HCT116 (cell line): Measurements from ENCODE around the gene TAF10. TPM values are rescaled to one million over a fixed set of nuclear protein-coding genes. Genes with fewer than 3 reads are reported as not detected.
A peak's percentile ranks its signal among the peaks of the same experiment; 100 is the strongest.

Experiments used
- ATAC-seq: fragments of 200-7000 bp; cut with Tn5 transposase; 2 replicates; pipeline ENCODE4 v1.9.1; 2020; ENCODE audit warnings: mild to moderate bottlenecking, moderate library complexity
- Bru-seq: library from RNA; stranded (reverse); fragments of 400-500 nt; gene quantifications from one replicate; lab custom pipeline; 2021; lab: Mats Ljungman, UMichigan
- BruChase-seq, 2 experiments: library from RNA; stranded (reverse); fragments of 400-500 nt; gene quantifications; one replicate each; lab custom pipeline; 2021; lab: Mats Ljungman, UMichigan
- BruUV-seq: library from RNA; stranded (reverse); fragments of 400-500 nt; replicated peaks from 2 replicates; lab custom pipeline; 2021; lab: Mats Ljungman, UMichigan
- CTCF ChIA-PET: fragments of 300-600 bp; sonication (Branson Sonifier 250); formaldehyde crosslinking; loops from one replicate; lab custom pipeline; 2021; ENCODE audit warnings: antibody characterized with exemption; lab: Charles Lee
- POLR2A ChIA-PET: fragments of 300-600, 350-600 bp; sonication (Branson Sonifier 250); formaldehyde crosslinking; loops from one replicate; lab custom pipeline; 2021; ENCODE audit warnings: antibody characterized with exemption; lab: Charles Lee
- RAD21 ChIA-PET, 2 experiments: fragments of 300-600 bp; sonication (Branson Sonifier 250); formaldehyde crosslinking; loops; one replicate each; lab custom pipeline; 2023; ENCODE audit warnings: low total read pairs in 2 of 2; ENCODE audit not compliant: uncharacterized antibody in 2 of 2, unreplicated experiment in 2 of 2, low non-redundant PET in 1 of 2; lab: Charles Lee
- DNase-seq: peaks from one replicate; pipeline ENCODE4 v3.0.0-alpha.2; 2010; ENCODE audit warnings: low read depth, low spot score
- H2AFZ ChIP-seq: fragments of 200-600 bp; shearing (Covaris generic), sonication (generic); 2 replicates; pipeline ENCODE4 v1.6.1; 2017; ENCODE audit warnings: low read depth, mixed run types, mixed read lengths, antibody characterized with exemption, low read length; ENCODE audit not compliant: poor library complexity, severe bottlenecking
- H3K27ac ChIP-seq: 2 replicates; pipeline ENCODE4 v1.5.1; 2012; ENCODE audit warnings: low read depth, low read length
- H3K27me3 ChIP-seq: fragments of 200-600 bp; sonication (generic); 2 replicates; pipeline ENCODE4 v1.6.1; 2016; ENCODE audit warnings: mixed run types, low read length, mixed read lengths; ENCODE audit not compliant: insufficient read depth
- H3K36me3 ChIP-seq, 2 experiments: fragments of 200-500 bp in 1 of 2; fragments of 200-600 bp in 1 of 2; sonication (Bioruptor generic) in 1 of 2; sonication (generic) in 1 of 2; 2 replicates each; pipeline versions ENCODE4 v1.5.1 to v1.6.1; 2014 to 2016; ENCODE audit warnings: low read length in 2 of 2, inconsistent platforms in 1 of 2, mixed read lengths in 1 of 2, mixed run types in 1 of 2; ENCODE audit not compliant: insufficient read depth in 2 of 2, control insufficient read depth in 1 of 2
- H3K4me1 ChIP-seq, 2 experiments: fragments of 200-600 bp in 1 of 2; sonication (generic) in 1 of 2; 2 replicates each; pipeline versions ENCODE4 v1.5.1 to v1.6.1; 2012 to 2017; ENCODE audit warnings: low read length in 2 of 2, inconsistent platforms in 1 of 2, mild to moderate bottlenecking in 1 of 2, mixed read lengths in 1 of 2, mixed run types in 1 of 2, moderate library complexity in 1 of 2; ENCODE audit not compliant: insufficient read depth in 2 of 2, control insufficient read depth in 1 of 2
- H3K4me2 ChIP-seq: fragments of 200-600 bp; sonication (generic); 2 replicates; pipeline ENCODE4 v1.6.1; 2017; ENCODE audit warnings: mixed run types, low read length, mixed read lengths
- H3K4me3 ChIP-seq, 2 experiments: fragments of 200-600 bp in 1 of 2; sonication (generic) in 1 of 2; replicated peaks in 1 of 2; 2 replicates each; pipeline ENCODE4 v1.5.1; 2011 to 2016; ENCODE audit warnings: low read length in 2 of 2, control low read depth in 1 of 2, low read depth in 1 of 2, mild to moderate bottlenecking in 1 of 2, mixed read lengths in 1 of 2, mixed run types in 1 of 2
- H3K79me2 ChIP-seq: fragments of 200-600 bp; sonication (generic); 2 replicates; pipeline ENCODE4 v1.6.1; 2017; ENCODE audit warnings: mild to moderate bottlenecking, mixed run types, low read length, moderate library complexity, mixed read lengths; ENCODE audit not compliant: insufficient read depth
- H3K9ac ChIP-seq: fragments of 200-600 bp; sonication (generic); 2 replicates; pipeline ENCODE4 v1.6.1; 2016; ENCODE audit warnings: low read length, mixed read lengths
- H3K9me2 ChIP-seq: fragments of 200-600 bp; sonication (generic), shearing (Covaris generic); 2 replicates; pipeline ENCODE4 v1.6.1; 2017; ENCODE audit warnings: mixed run types, mild to moderate bottlenecking, moderate library complexity; ENCODE audit not compliant: insufficient read depth
- H3K9me3 ChIP-seq, 2 experiments: fragments of 200-500 bp in 1 of 2; fragments of 200-600 bp in 1 of 2; sonication (Bioruptor generic) in 1 of 2; sonication (generic) in 1 of 2; 2 replicates each; pipeline ENCODE4 v1.6.1; 2014 to 2017; ENCODE audit warnings: low read length in 2 of 2, mixed read lengths in 2 of 2, inconsistent platforms in 1 of 2, low read depth in 1 of 2, mild to moderate bottlenecking in 1 of 2, mixed run types in 1 of 2, moderate library complexity in 1 of 2; ENCODE audit not compliant: control insufficient read depth in 1 of 2, insufficient read depth in 1 of 2
- H4K20me1 ChIP-seq: fragments of 200-600 bp; sonication (generic), shearing (Covaris generic); 2 replicates; pipeline ENCODE4 v1.6.1; 2017; ENCODE audit warnings: mixed run types, mild to moderate bottlenecking, moderate library complexity; ENCODE audit not compliant: insufficient read depth
- CEBPB ChIP-seq: IDR thresholded peaks from 2 replicates; pipeline ENCODE4 v1.6.1; 2012; ENCODE audit warnings: low read depth
- EZH2 ChIP-seq: fragments of 200-600 bp; sonication (generic); IDR thresholded peaks from 2 replicates; pipeline ENCODE4 v1.6.1; 2017; ENCODE audit warnings: antibody characterized with exemption, mixed run types
- FOSL1 ChIP-seq: IDR thresholded peaks from 2 replicates; pipeline ENCODE4 v1.6.1; 2012; ENCODE audit warnings: low read depth
- JUND ChIP-seq: IDR thresholded peaks from 2 replicates; pipeline ENCODE4 v1.6.1; 2012
- POLR2A ChIP-seq: IDR thresholded peaks from 2 replicates; pipeline ENCODE4 v1.7.0; 2011; ENCODE audit warnings: borderline replicate concordance; ENCODE audit not compliant: insufficient read depth, insufficient read length; ENCODE audit errors: extremely low read depth
- POLR2AphosphoS5 ChIP-seq: IDR thresholded peaks from 2 replicates; pipeline ENCODE4 v1.6.1; 2011; ENCODE audit warnings: mild to moderate bottlenecking, low read depth, low read length, moderate library complexity
- RAD21 ChIP-seq: IDR thresholded peaks from 2 replicates; pipeline ENCODE4 v1.6.1; 2012; ENCODE audit warnings: low read depth, mild to moderate bottlenecking
- SIN3A ChIP-seq: IDR thresholded peaks from 2 replicates; pipeline ENCODE4 v1.6.1; 2012; ENCODE audit warnings: low read depth
- SP1 ChIP-seq: IDR thresholded peaks from 2 replicates; pipeline ENCODE4 v1.6.1; 2012; ENCODE audit warnings: low read depth
- SRF ChIP-seq: IDR thresholded peaks from 2 replicates; pipeline ENCODE4 v1.6.1; 2012; ENCODE audit warnings: low read depth
- TCF7L2 ChIP-seq: IDR thresholded peaks from 2 replicates; pipeline ENCODE4 v1.7.0; 2011; ENCODE audit warnings: borderline replicate concordance, inconsistent platforms; ENCODE audit not compliant: insufficient read depth, insufficient read length; ENCODE audit errors: extremely low read depth
- ZNF274 ChIP-seq: fragments of 200-500 bp; sonication (Bioruptor generic); IDR thresholded peaks from 2 replicates; pipeline ENCODE4 v1.6.1; 2014; ENCODE audit warnings: mild to moderate bottlenecking, low read depth, low read length, inconsistent platforms
- intact Hi-C: fragments of 100-400 bp; cut with micrococcal nuclease; formaldehyde crosslinking; loops from 2 replicates; pipeline ENCODE4 v1.10.0; 2022
- long read RNA-seq: library from polyadenylated mRNA; unstranded; transcript quantifications from one replicate; pipeline ENCODE4 v2.0.0, GENCODE V29; 2021; ENCODE audit not compliant: unreplicated experiment
- polyA plus RNA-seq: library from polyadenylated mRNA; unstranded; fragments of >200 nt; gene quantifications from 2 replicates; pipeline ENCODE4 v1.2.1, GENCODE V29; 2012; ENCODE audit warnings: missing spikeins
- total RNA-seq: library from RNA; stranded (reverse); gene quantifications from one replicate; pipeline ENCODE4 v1.2.1, GENCODE V29; 2021; ENCODE audit not compliant: unreplicated experiment
- TF ChIP-seq, protein P1 (sequence below), 3 experiments: fragments of 200-600 bp in 1 of 3; sonication (generic) in 1 of 3; IDR thresholded peaks in 2 of 3; conservative IDR thresholded peaks in 1 of 3; 2 replicates each; pipeline ENCODE4 v1.5.1; 2012 to 2017; ENCODE audit warnings: low read depth in 2 of 3, low read length in 2 of 3, antibody characterized with exemption in 1 of 3, borderline replicate concordance in 1 of 3, control low read depth in 1 of 3, mild to moderate bottlenecking in 1 of 3, mixed read lengths in 1 of 3, mixed run types in 1 of 3, moderate library complexity in 1 of 3; ENCODE audit not compliant: insufficient read depth in 1 of 3
- TF ChIP-seq, protein P2 (sequence below): IDR thresholded peaks from 2 replicates; pipeline ENCODE4 v1.6.1; 2012
- TF ChIP-seq, protein P3 (sequence below): IDR thresholded peaks from 2 replicates; pipeline ENCODE4 v1.6.1; 2012
- TF ChIP-seq, protein P4 (sequence below): IDR thresholded peaks from 2 replicates; pipeline ENCODE4 v1.6.1; 2012; ENCODE audit warnings: low read depth

TAF10 gene
- total RNA-seq (151 TPM), Bru-seq, nascent RNA (percentile 51 among the genes with signal in this experiment), BruChase-seq, experiment 1, labeled RNA remaining after a 6-hour chase (percentile 52 among the genes with signal in this experiment), BruChase-seq, experiment 2, labeled RNA remaining after a 2-hour chase (percentile 49 among the genes with signal in this experiment)
- polyA plus RNA-seq = 208 and 219 TPM in 2 replicates
- long read RNA-seq, full-length matches to known transcripts = 66 of 93 reads
- long read RNA-seq, partial matches to known transcripts = 17 of 93 reads
- long read RNA-seq, other reads (novel, unspliced or antisense) = 10 of 93 reads

DNA sequence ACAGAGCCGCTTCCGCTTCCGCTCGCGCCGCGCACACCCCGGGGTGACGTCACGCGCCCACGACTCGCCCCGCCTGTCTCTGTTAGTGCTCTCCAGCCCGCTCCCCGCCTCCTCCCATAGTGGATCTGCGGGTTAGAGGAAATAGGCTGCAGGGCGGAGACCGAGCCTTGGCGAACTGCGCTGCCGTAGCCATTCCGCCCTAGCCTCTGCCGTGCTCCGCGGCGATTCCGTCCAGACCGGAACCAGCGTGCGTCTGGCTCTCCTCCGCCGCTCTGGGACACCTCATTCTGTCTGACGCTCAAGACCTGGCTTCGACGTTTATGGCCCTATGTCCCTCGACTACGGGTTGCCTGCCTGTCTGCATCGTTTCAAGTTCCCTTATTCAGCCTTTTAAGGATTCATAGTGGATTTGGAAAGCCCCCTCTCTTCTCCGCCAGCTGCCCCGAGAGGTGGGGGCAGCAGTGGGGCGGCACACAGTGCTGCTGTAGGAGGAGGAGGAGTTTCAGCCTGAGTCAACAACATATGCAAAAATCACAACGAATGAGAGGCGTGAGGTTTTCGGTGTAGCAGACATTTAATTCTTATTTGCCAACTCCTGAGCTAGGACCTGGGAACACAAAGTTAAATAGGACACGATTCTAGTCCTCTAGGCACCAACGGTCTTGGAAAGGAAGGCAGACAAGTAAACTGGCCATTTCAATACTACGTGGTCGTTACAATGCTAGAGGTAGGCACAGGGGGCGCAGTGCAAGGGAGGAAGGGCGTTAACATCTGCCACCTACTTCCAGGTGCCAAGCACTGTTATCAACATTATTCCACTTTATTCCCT, at the start of gene TAF10:
Gene TAF10 (minus strand): TSS at position 4 of the 829 bp plus-strand sequence. CDS start 27 bp downstream, outside the sequence.
- intact Hi-C loops = no loop called here
- ATAC-seq (peak; percentile 90), DNase-seq (peak; percentile 75)
- H3K4me2 ChIP-seq = peak within 1 kb of the TSS; percentile 91
- peak within 1 kb of the TSS; percentile 71 to 92 for H3K4me3 ChIP-seq
- TSS peak; percentile 94 for BruUV-seq
- no peak within 1 kb of the TSS for H2AFZ ChIP-seq
- H3K9me3 ChIP-seq = no peaks in the 10 kb centered on the region
- peaks cover 33% of the 10 kb centered on the region for H3K79me2 ChIP-seq
- peaks cover 21 to 43% of the 10 kb centered on the region in 2 experiments for H3K36me3 ChIP-seq
- H3K27me3 ChIP-seq = no peaks in the 10 kb centered on the region
- H3K27ac ChIP-seq = peak within 1 kb of the TSS; percentile 93
- peak within 1 kb of the TSS; percentile 73 for H3K9ac ChIP-seq
- H4K20me1 ChIP-seq = no peaks in the 10 kb centered on the region
- ChIA-PET CTCF (interaction anchor here (0.6 to 2.1 kb wide), 4 partner anchors 59 to 233 kb away, joined by 4 to 11 read pairs (median 4); partner anchors contain the start of gene MRPL17), POLR2A (interaction anchor here (1.0 to 1.2 kb wide), 2 partner anchors 9 to 68 kb away, joined by 4 read pairs; no protein-coding TSS in a partner anchor), RAD21 (no interaction called here)
- no peaks in the 10 kb centered on the region for H3K9me2 ChIP-seq
- H3K4me1 ChIP-seq = peaks cover 7 to 31% of the 10 kb centered on the region in 2 experiments; a peak in 3 of 4 replicates
- TF ChIP-seq CEBPB (no peak), SP1 (no peak), EZH2 (no peak), ZNF274 (no peak), RAD21 (no peak), SRF (no peak), POLR2A (peak; percentile 75), TCF7L2 (peak; percentile 21), POLR2AphosphoS5 (peak; percentile 98), FOSL1 (no peak), JUND (no peak), SIN3A (no peak)
- TF ChIP-seq, protein P1, sequence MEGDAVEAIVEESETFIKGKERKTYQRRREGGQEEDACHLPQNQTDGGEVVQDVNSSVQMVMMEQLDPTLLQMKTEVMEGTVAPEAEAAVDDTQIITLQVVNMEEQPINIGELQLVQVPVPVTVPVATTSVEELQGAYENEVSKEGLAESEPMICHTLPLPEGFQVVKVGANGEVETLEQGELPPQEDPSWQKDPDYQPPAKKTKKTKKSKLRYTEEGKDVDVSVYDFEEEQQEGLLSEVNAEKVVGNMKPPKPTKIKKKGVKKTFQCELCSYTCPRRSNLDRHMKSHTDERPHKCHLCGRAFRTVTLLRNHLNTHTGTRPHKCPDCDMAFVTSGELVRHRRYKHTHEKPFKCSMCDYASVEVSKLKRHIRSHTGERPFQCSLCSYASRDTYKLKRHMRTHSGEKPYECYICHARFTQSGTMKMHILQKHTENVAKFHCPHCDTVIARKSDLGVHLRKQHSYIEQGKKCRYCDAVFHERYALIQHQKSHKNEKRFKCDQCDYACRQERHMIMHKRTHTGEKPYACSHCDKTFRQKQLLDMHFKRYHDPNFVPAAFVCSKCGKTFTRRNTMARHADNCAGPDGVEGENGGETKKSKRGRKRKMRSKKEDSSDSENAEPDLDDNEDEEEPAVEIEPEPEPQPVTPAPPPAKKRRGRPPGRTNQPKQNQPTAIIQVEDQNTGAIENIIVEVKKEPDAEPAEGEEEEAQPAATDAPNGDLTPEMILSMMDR (IDR thresholded peaks at IDR 0.05 in 2 of 3, conservative IDR thresholded peaks at IDR 0.05 in 1 of 3; ENCODE audit: borderline replicate concordance in 1 of 3, insufficient read depth in 1 of 3, low read depth in 2 of 3, low read length in 2 of 3) = peak in 2 of 3 experiments; percentile 63 to 67; a peak in 4 of 6 replicates
- TF ChIP-seq, protein P2, sequence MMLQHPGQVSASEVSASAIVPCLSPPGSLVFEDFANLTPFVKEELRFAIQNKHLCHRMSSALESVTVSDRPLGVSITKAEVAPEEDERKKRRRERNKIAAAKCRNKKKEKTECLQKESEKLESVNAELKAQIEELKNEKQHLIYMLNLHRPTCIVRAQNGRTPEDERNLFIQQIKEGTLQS = no peak
- TF ChIP-seq, protein P3, sequence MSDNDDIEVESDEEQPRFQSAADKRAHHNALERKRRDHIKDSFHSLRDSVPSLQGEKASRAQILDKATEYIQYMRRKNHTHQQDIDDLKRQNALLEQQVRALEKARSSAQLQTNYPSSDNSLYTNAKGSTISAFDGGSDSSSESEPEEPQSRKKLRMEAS = no peak
- TF ChIP-seq, protein P4, sequence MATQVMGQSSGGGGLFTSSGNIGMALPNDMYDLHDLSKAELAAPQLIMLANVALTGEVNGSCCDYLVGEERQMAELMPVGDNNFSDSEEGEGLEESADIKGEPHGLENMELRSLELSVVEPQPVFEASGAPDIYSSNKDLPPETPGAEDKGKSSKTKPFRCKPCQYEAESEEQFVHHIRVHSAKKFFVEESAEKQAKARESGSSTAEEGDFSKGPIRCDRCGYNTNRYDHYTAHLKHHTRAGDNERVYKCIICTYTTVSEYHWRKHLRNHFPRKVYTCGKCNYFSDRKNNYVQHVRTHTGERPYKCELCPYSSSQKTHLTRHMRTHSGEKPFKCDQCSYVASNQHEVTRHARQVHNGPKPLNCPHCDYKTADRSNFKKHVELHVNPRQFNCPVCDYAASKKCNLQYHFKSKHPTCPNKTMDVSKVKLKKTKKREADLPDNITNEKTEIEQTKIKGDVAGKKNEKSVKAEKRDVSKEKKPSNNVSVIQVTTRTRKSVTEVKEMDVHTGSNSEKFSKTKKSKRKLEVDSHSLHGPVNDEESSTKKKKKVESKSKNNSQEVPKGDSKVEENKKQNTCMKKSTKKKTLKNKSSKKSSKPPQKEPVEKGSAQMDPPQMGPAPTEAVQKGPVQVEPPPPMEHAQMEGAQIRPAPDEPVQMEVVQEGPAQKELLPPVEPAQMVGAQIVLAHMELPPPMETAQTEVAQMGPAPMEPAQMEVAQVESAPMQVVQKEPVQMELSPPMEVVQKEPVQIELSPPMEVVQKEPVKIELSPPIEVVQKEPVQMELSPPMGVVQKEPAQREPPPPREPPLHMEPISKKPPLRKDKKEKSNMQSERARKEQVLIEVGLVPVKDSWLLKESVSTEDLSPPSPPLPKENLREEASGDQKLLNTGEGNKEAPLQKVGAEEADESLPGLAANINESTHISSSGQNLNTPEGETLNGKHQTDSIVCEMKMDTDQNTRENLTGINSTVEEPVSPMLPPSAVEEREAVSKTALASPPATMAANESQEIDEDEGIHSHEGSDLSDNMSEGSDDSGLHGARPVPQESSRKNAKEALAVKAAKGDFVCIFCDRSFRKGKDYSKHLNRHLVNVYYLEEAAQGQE = no peak
